ENCODE results near the gene DDX3X. TPM values are rescaled to one million over a fixed set of nuclear protein-coding genes. Genes with fewer than 3 reads are reported as not detected.
"Not testable (repeated sequence)": the region's sequence is repeated elsewhere in the genome, so short reads cannot be mapped to it uniquely, and the experiment has no call there.

Gene DDX3X
- 145 and 209 TPM in 2 replicates for total RNA-seq (2014; rRNA removed; shearing (Covaris generic))

- peak; percentile 89 for DNase-seq (ENCODE audit: low read depth)
Observed at GRCh38 chrX:41333744-41334362, at the start of gene DDX3X. DDX3X (plus strand) TSS chrX:41334162; CDS start chrX:41334253, 91 bp downstream.

GRCh38 chrX:41285928-41286327 is 48.0 kb upstream of the DDX3X start:
- DNase-seq (ENCODE audit: low read depth) = not testable (repeated sequence)

- no peak for DNase-seq (ENCODE audit: low read depth)
Observed at GRCh38 chrX:41288641-41289040, 45.3 kb upstream of the DDX3X start.

GRCh38 chrX:41289095-41289494 is 44.9 kb upstream of the DDX3X start:
- no peak for DNase-seq (ENCODE audit: low read depth)

GRCh38 chrX:41291309-41291708 is 42.7 kb upstream of the DDX3X start:
- DNase-seq (ENCODE audit: low read depth) = no peak

GRCh38 chrX:41293269-41293668 is 40.7 kb upstream of the DDX3X start:
- DNase-seq (ENCODE audit: low read depth) = peak; percentile 24

- peak; percentile 84 for DNase-seq (ENCODE audit: low read depth)
Observed at GRCh38 chrX:41300758-41301437, 33.1 kb upstream of the DDX3X start.

GRCh38 chrX:41301438-41301824 is 32.5 kb upstream of the DDX3X start:
- DNase-seq (ENCODE audit: low read depth) = no peak

GRCh38 chrX:41302370-41302769 is 31.6 kb upstream of the DDX3X start:
- DNase-seq (ENCODE audit: low read depth) = peak; percentile 92

- peak; percentile 71 for DNase-seq (ENCODE audit: low read depth)
Observed at GRCh38 chrX:41303013-41303412, 30.9 kb upstream of the DDX3X start.

- no peak for DNase-seq (ENCODE audit: low read depth)
Observed at GRCh38 chrX:41304178-41304577, 29.8 kb upstream of the DDX3X start.

- no peak for DNase-seq (ENCODE audit: low read depth)
Observed at GRCh38 chrX:41308884-41309647, 24.9 kb upstream of the DDX3X start.

GRCh38 chrX:41312786-41313185 is 21.2 kb upstream of the DDX3X start:
- DNase-seq (ENCODE audit: low read depth) = no peak

- peak; percentile 95 for DNase-seq (ENCODE audit: low read depth)
Observed at GRCh38 chrX:41313419-41313818, 20.5 kb upstream of the DDX3X start.

GRCh38 chrX:41314204-41314603 is 19.8 kb upstream of the DDX3X start:
- DNase-seq (ENCODE audit: low read depth) = no peak

- peak; percentile 68 for DNase-seq (ENCODE audit: low read depth)
Observed at GRCh38 chrX:41314881-41315280, 19.1 kb upstream of the DDX3X start.

- not testable (repeated sequence) for DNase-seq (ENCODE audit: low read depth)
Observed at GRCh38 chrX:41316266-41316665, 17.7 kb upstream of the DDX3X start.

- no peak for DNase-seq (ENCODE audit: low read depth)
Observed at GRCh38 chrX:41317477-41318208, 16.3 kb upstream of the DDX3X start.

- no peak for DNase-seq (ENCODE audit: low read depth)
Observed at GRCh38 chrX:41320393-41320792, 13.6 kb upstream of the DDX3X start.

GRCh38 chrX:41322821-41323603 is 10.9 kb upstream of the DDX3X start:
- no peak for DNase-seq (ENCODE audit: low read depth)

GRCh38 chrX:41326431-41326830 is 7.5 kb upstream of the DDX3X start:
- no peak for DNase-seq (ENCODE audit: low read depth)

Measured in M059J (cell line).